DND-41 (cell line): ENCODE results near the gene TM4SF20.

Experiments used
- ATAC-seq: fragments of 200-7000 bp; cut with Tn5 transposase; 3 replicates; pipeline ENCODE4 v1.9.1; 2021; ENCODE audit warnings: low read depth; ENCODE audit not compliant: insufficient read depth
- DNase-seq: peaks from one replicate; pipeline ENCODE4 v3.0.0-alpha.2; 2020
- H2AFZ ChIP-seq: 2 replicates; pipeline ENCODE4 v1.6.0; 2012; ENCODE audit warnings: low read depth, low read length
- H3K27ac ChIP-seq: 2 replicates; pipeline ENCODE4 v1.5.1; 2012; ENCODE audit warnings: low read length, inconsistent platforms
- H3K27me3 ChIP-seq: fragments of 200-600 bp; sonication (generic); 2 replicates; pipeline ENCODE4 v1.6.0; 2012; ENCODE audit warnings: low read length, mild to moderate bottlenecking, inconsistent platforms; ENCODE audit not compliant: insufficient read depth, poor library complexity
- H3K36me3 ChIP-seq: 2 replicates; pipeline ENCODE4 v1.5.1; 2012; ENCODE audit warnings: low read length, inconsistent platforms; ENCODE audit not compliant: insufficient read depth
- H3K4me1 ChIP-seq: 2 replicates; pipeline ENCODE4 v1.5.1; 2012; ENCODE audit warnings: mild to moderate bottlenecking, low read length; ENCODE audit not compliant: insufficient read depth
- H3K4me2 ChIP-seq: 2 replicates; pipeline ENCODE4 v1.6.0; 2012; ENCODE audit warnings: mild to moderate bottlenecking, moderate library complexity, low read length, inconsistent platforms; ENCODE audit not compliant: insufficient read depth
- H3K4me3 ChIP-seq, 2 experiments: fragments of 200-600 bp in 1 of 2; shearing (Covaris generic) in 1 of 2; 2 replicates each; pipeline ENCODE4 v1.5.1; 2012 to 2016; ENCODE audit warnings: inconsistent platforms in 2 of 2, low read length in 2 of 2, mild to moderate bottlenecking in 2 of 2, low read depth in 1 of 2, moderate library complexity in 1 of 2
- H3K79me2 ChIP-seq: 2 replicates; pipeline ENCODE4 v1.6.0; 2012; ENCODE audit warnings: low read length, inconsistent platforms; ENCODE audit not compliant: insufficient read depth
- H3K9ac ChIP-seq: 2 replicates; pipeline ENCODE4 v1.6.0; 2012; ENCODE audit warnings: low read depth, mild to moderate bottlenecking, inconsistent platforms, low read length, moderate library complexity
- H3K9me3 ChIP-seq: 2 replicates; pipeline ENCODE4 v1.5.1; 2012; ENCODE audit warnings: low read length, moderate library complexity, mild to moderate bottlenecking, inconsistent platforms; ENCODE audit not compliant: insufficient read depth, severe bottlenecking
- H4K20me1 ChIP-seq: 2 replicates; pipeline ENCODE4 v1.6.0; 2012; ENCODE audit warnings: low read length; ENCODE audit not compliant: insufficient read depth
- CTCF ChIP-seq: IDR thresholded peaks from 2 replicates; pipeline ENCODE4 v1.5.1; 2012; ENCODE audit warnings: borderline replicate concordance, low read length, moderate library complexity, mild to moderate bottlenecking; ENCODE audit not compliant: poor library complexity, severe bottlenecking; ENCODE audit errors: extremely low read depth
- EZH2 ChIP-seq: IDR thresholded peaks from 3 replicates; pipeline ENCODE4 v1.6.1; 2012; ENCODE audit warnings: borderline replicate concordance, low read depth, mild to moderate bottlenecking, moderate library complexity, low read length, inconsistent platforms; ENCODE audit not compliant: severe bottlenecking

Gene TM4SF20

DNA sequence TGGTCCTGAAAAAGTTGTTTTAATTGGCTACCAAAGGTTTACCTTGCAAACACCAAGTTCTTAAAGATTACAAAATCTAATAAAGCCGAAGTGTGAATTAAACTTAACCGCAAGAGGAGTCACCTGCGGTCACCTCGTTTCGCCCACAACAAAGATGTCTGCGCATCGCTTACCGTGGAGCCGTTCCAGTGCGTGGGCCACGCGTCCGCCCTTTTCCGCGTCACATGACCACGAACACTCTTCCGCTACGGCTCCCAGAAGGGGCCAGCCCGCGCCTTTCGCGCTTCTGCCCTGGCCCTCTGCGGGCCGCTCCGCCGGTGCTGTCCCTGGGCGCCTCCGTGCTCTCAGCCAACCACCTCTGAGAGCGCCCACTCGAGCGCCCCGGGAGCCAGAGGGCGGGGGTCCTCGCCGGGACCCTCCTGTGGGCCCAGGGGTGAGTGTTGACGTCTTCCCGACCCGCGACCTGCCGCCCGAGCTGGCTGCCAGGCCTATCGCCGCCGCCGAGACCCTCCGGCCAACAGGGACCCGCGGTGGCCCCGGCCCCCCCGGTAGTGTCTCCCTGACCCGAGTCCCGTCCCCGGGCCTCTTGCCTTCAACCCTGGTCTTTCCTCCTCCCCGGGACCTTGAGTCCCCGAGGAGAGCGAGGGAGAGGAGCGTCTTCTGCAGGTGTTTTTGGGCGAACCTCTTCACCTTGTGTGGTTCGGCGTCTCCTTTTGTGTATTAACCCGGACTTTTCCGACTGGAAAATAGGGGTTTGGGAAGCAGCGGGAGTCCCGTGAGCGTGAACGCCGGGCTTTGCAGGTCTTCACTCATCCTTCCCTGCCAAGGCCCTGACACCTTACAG is 53.9 kb downstream of the TM4SF20 start, which contains the start of gene MFF:
Gene MFF, plus strand, starts transcription at position 257 of the 844 bp plus-strand sequence. CDS start 5,415 bp downstream, outside the sequence.
- peak within 1 kb of the TSS; percentile 71 for H3K4me2 ChIP-seq
- H3K27ac ChIP-seq, result peak within 1 kb of the TSS; percentile 75
- peaks cover 12% of the 10 kb centered on the region for H3K36me3 ChIP-seq
- TF ChIP-seq CTCF (peak; percentile 57), EZH2 (no peak)
- H3K4me1 ChIP-seq, result peaks cover 35% of the 10 kb centered on the region
- H3K9ac ChIP-seq, result peak within 1 kb of the TSS; percentile 97
- H3K27me3 ChIP-seq, result no peaks in the 10 kb centered on the region
- peak within 1 kb of the TSS; percentile 93 to 99 for H3K4me3 ChIP-seq
- DNase-seq, result peak; percentile 92
- peaks cover 55% of the 10 kb centered on the region for H3K79me2 ChIP-seq
- ATAC-seq, result peak; percentile 96
- H4K20me1 ChIP-seq, result peaks cover 9% of the 10 kb centered on the region; the same call in 1 of the 2 replicates
- H2AFZ ChIP-seq, result peak within 1 kb of the TSS; percentile 84
- H3K9me3 ChIP-seq, result no peaks in the 10 kb centered on the region

- Histone ChIP-seq H3K27me3 (no peaks in the 10 kb centered on the region), H3K9ac (peak overlapping the region; percentile 97), H3K4me3 (peak overlapping the region; percentile 93 to 99), H3K36me3 (peaks cover 9% of the 10 kb centered on the region), H2AFZ (peak overlapping the region; percentile 84), H3K27ac (peak overlapping the region; percentile 75), H3K4me1 (peaks cover 35% of the 10 kb centered on the region), H3K79me2 (peaks cover 49% of the 10 kb centered on the region), H3K4me2 (peak overlapping the region; percentile 71), H3K9me3 (no peaks in the 10 kb centered on the region), H4K20me1 (peaks cover 9% of the 10 kb centered on the region; the same call in 1 of the 2 replicates)
- peak; percentile 49 for DNase-seq
- ATAC-seq, result peak; percentile 52
- TF ChIP-seq CTCF (no peak), EZH2 (no peak)
These were observed 54.5 kb downstream of the TM4SF20 start for GRCh38 chr2:227324642-227324994.

DNA sequence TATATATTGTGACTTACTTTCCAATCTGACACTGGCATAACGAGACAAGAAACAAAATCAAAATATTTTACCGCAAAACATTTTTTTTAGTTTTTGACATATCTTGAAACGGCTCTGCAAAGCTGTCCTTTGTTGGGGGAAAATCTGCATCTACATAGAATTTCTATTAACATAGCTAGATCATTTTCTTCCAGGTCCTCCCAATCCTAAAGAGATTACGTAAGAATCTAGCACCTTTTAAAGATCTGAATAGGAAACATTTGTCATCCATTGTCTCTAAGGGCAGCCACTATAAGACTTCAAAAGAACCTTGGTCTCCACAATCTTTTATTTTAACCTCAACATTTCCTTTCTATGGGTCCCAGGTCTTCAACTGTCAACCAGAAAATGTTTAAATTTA is 55.3 kb downstream of the TM4SF20 start:
- H3K4me1 ChIP-seq, result peaks cover 35% of the 10 kb centered on the region
- no peak overlapping the region for H3K27ac ChIP-seq
- DNase-seq (no peak), ATAC-seq (no peak)
- H3K4me2 ChIP-seq, result peak overlapping the region; percentile 71
- no peaks in the 10 kb centered on the region for H3K27me3 ChIP-seq
- H3K9ac ChIP-seq, result no peak overlapping the region; the same call in 1 of the 2 replicates
- H3K79me2 ChIP-seq, result peaks cover 41% of the 10 kb centered on the region
- peak overlapping the region in 1 of 2 experiments; percentile 93; a peak in 2 of 4 replicates for H3K4me3 ChIP-seq
- H3K36me3 ChIP-seq, result peaks cover 5% of the 10 kb centered on the region
- H4K20me1 ChIP-seq, result peaks cover 9% of the 10 kb centered on the region; the same call in 1 of the 2 replicates
- TF ChIP-seq EZH2, result no peak
- no peak for TF ChIP-seq CTCF
- peak overlapping the region; percentile 84 for H2AFZ ChIP-seq
- H3K9me3 ChIP-seq, result no peaks in the 10 kb centered on the region
